BJ (cell line): Measurements from ENCODE around the gene NAALADL2. TPM values are rescaled to one million over a fixed set of nuclear protein-coding genes. Genes with fewer than 3 reads are reported as not detected.

Experiments used
- CTCF ChIA-PET: fragments of 350-600 bp; formaldehyde crosslinking; extraction: SDS; loops from one replicate; lab custom pipeline; 2021; ENCODE audit warnings: antibody characterized with exemption, inconsistent platforms; lab: Yijun Ruan, JAX
- POLR2A ChIA-PET: fragments of 300-600 bp; sonication (Branson Sonifier 250); formaldehyde crosslinking; extraction: SDS; loops from one replicate; lab custom pipeline; 2021; ENCODE audit warnings: antibody characterized with exemption; lab: Charles Lee
- DNase-seq: peaks from one replicate; pipeline ENCODE4 v3.0.0-alpha.2; 2011; ENCODE audit warnings: low read depth
- H3K27me3 ChIP-seq: 2 replicates; pipeline ENCODE4 v1.6.0; 2011; ENCODE audit warnings: low read length; ENCODE audit not compliant: control insufficient read depth, insufficient read depth
- H3K36me3 ChIP-seq: 2 replicates; pipeline ENCODE4 v1.5.1; 2011; ENCODE audit warnings: low read length; ENCODE audit not compliant: control insufficient read depth, insufficient read depth
- H3K4me3 ChIP-seq: 2 replicates; pipeline ENCODE4 v1.5.1; 2011; ENCODE audit warnings: low read depth, mild to moderate bottlenecking, control low read depth, low read length
- polyA plus RNA-seq: library from polyadenylated mRNA; depleted of rRNA; stranded (reverse); fragments of >200 nt; gene quantifications from 2 replicates; pipeline ENCODE4 v1.2.3, GENCODE V29; 2011
- TF ChIP-seq, protein P1 (sequence below): IDR thresholded peaks from 2 replicates; pipeline ENCODE4 v1.5.1; 2011; ENCODE audit warnings: low read depth, mild to moderate bottlenecking, control low read depth, inconsistent platforms, low read length, moderate library complexity; ENCODE audit not compliant: insufficient read depth

The NAALADL2 gene
- polyA plus RNA-seq, 1 experiment: 3.6 TPM

- TF ChIP-seq, protein P1, sequence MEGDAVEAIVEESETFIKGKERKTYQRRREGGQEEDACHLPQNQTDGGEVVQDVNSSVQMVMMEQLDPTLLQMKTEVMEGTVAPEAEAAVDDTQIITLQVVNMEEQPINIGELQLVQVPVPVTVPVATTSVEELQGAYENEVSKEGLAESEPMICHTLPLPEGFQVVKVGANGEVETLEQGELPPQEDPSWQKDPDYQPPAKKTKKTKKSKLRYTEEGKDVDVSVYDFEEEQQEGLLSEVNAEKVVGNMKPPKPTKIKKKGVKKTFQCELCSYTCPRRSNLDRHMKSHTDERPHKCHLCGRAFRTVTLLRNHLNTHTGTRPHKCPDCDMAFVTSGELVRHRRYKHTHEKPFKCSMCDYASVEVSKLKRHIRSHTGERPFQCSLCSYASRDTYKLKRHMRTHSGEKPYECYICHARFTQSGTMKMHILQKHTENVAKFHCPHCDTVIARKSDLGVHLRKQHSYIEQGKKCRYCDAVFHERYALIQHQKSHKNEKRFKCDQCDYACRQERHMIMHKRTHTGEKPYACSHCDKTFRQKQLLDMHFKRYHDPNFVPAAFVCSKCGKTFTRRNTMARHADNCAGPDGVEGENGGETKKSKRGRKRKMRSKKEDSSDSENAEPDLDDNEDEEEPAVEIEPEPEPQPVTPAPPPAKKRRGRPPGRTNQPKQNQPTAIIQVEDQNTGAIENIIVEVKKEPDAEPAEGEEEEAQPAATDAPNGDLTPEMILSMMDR: no peak
- no peaks in the 10 kb centered on the region for H3K27me3 ChIP-seq
- CTCF ChIA-PET: no interaction called here
- no peak overlapping the region for H3K4me3 ChIP-seq
- no peak for DNase-seq
- POLR2A ChIA-PET: no interaction called here
- H3K36me3 ChIP-seq: no peaks in the 10 kb centered on the region
These were observed 760.2 kb downstream of the NAALADL2 start for GRCh38 chr3:175619369-175619768.

DNA sequence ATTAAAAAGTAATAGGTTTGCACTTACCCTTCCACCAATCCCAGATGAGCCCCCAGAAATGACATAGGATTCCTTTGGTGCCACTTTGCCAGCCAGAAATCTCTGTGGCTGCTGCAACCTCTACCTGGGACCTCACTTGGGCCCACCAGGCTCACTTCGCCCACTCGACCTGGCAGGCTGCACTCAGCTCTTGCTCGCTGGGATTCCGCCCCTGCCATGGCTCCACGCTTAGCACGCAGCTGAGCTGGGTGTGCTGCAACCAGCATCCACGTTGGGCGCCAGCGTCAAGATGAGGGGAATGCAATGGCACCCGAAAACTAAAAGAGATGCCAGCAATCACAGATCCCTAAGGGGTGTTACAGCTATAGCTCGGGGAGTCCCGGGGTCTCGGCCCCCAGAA is 761.0 kb downstream of the NAALADL2 start:
- Histone ChIP-seq H3K4me3 (no peak overlapping the region), H3K27me3 (no peaks in the 10 kb centered on the region), H3K36me3 (no peaks in the 10 kb centered on the region)
- POLR2A ChIA-PET: no interaction called here
- TF ChIP-seq, protein P1: no peak
- CTCF ChIA-PET: no interaction called here
- DNase-seq: no peak

DNA sequence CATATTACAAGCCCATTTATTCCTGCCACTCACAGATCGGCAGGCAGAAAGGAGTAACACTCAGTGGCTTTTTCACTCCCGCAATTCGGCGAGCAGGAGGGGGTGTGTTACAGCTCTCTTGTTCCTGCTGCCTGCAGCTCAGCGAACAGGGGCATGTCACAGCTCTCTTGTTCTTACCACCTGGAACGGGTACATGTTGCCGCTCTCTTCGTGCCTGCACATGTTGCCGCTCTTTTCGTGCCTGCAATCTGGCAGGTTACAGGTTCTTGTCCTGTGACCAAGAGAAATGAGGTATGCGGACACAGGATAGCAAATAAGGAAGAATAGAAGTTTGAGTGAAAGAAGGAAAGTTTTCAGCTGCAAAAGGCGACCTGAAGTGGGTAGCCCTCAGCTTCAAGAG is 761.4 kb downstream of the NAALADL2 start:
- ChIA-PET POLR2A (no interaction called here), CTCF (no interaction called here)
- Histone ChIP-seq H3K27me3 (no peaks in the 10 kb centered on the region), H3K4me3 (no peak overlapping the region), H3K36me3 (no peaks in the 10 kb centered on the region)
- TF ChIP-seq, protein P1: no peak
- DNase-seq: no peak

DNA sequence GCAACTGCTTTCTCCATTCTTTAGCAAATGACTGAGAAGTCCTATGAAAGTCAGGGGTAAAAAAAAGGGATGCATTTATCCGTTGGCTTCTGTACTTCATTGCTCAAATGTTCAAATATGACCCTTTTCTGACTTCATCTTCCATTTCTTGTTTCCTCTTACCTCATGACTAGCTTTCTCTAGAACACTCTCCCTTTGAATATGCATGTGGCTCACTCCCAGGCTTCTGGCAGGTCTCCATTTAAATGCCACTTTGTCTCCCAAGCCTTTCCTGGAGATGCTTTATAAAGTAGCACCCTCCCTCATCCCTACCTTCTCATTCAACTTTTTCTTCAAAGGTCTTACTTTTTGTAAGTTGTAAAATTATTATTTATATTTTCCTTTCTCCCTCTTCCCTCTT is 781.8 kb downstream of the NAALADL2 start:
- TF ChIP-seq, protein P1: no peak
- no peak overlapping the region for H3K4me3 ChIP-seq
- ChIA-PET CTCF (no interaction called here), POLR2A (no interaction called here)
- no peak for DNase-seq
- H3K36me3 ChIP-seq: no peaks in the 10 kb centered on the region
- no peaks in the 10 kb centered on the region for H3K27me3 ChIP-seq

DNA sequence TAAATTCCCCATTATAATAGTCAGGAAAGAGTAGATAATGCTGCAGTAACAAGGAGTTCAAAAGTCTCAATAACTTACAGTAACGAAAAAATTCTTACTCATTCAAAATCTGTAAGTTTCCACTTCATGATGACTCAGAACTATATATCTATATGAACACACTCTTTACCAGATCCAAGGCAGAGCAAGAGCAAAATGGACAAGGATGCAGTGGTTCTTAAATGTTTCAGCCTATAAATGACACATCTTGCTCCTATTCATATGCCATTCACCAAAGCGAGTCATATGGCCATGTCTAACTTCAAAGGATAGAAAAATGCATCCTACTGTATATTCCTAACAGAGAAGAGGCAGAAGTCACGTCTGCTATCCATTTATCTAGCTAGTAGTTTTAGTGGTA is 787.7 kb downstream of the NAALADL2 start:
- POLR2A ChIA-PET: no interaction called here
- Histone ChIP-seq H3K36me3 (no peaks in the 10 kb centered on the region), H3K27me3 (no peaks in the 10 kb centered on the region), H3K4me3 (no peak overlapping the region)
- TF ChIP-seq, protein P1: no peak
- no peak for DNase-seq
- CTCF ChIA-PET: no interaction called here
